IPS-11a (cell line): ENCODE measurements around the gene LHFPL2.

ENCODE experiments used
- H3K4me3 ChIP-seq: one replicate; pipeline ENCODE4 v1.5.1; 2013; ENCODE audit warnings: low read depth, low read length, control low read depth

The LHFPL2 gene

DNA sequence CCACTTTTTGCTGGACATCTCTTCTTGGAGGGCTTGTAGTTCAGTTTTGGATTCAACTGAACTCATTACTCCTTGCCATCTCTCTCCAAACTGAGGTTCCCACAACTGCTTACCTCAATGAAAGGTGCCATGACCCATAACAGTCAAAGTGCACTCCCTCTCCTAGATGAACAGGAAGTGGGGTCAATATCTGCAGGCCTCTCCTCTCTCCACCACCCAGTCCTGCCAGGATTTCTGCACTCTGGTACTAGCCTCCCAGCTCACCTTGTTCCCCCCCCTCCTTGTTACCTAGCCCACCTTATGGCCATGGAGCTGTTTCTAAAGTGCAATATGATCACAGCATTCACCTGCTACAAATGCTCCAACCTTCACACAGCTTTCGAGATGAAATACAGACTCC, 5.9 kb downstream of the LHFPL2 start:
- no peak overlapping the region for H3K4me3 ChIP-seq

DNA sequence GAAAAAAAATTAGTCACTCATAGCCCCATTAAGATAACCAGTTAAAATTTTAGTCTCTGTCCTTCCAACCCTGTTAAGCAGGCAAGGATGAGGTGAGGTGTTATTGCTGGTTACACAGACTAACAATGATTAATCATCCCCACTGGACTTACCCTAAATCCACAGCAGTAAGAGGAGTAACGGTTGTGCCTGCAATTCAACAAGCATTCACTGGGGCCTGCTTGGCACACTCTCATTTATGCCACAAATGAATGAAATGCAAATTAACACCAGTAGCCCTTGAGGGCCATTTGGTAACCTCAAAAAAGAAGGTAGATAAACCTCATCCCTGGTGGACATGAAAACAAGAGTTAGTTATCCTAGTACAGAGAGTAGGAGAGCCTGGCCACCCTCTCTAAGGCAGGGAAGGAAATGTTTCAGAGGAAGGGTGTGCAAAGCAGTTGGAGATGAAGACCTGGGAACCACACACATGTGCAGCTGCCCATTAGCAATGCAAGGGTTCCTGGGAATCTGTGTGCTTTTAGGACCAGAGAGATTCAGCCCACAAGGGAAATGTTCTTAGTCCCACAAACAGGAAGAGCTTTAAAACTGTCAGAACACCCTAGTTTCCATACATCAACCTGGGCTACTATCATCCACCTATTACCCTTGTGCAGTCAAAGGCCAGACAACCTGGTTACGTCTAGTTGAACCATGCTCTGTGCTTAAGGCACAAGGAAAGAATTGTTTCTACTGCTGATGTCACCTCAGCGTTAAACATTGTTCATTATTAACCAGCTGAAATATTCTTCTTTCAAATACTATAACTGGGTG, 7.7 kb downstream of the LHFPL2 start:
- no peak overlapping the region for H3K4me3 ChIP-seq

DNA sequence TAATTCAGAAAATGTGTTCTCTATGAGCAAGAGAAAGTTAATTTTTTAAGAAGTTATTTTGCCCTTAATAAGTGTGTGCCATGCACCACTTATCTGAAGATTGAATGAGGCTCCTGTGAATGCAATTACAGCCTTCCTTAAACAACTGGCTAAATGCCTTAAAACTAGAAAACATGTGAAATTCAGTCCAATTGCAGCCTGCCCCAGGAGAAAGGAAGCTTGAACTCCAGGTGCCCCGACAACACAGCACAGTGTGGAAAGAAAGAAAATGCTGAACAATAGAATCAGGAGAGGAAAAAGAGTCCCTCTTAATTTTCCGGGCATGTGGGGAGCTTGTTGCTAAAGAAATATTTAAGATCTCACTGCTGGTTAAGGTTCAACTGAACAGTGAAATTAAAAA, 8.8 kb downstream of the LHFPL2 start:
- H3K4me3 ChIP-seq, result no peak overlapping the region

DNA sequence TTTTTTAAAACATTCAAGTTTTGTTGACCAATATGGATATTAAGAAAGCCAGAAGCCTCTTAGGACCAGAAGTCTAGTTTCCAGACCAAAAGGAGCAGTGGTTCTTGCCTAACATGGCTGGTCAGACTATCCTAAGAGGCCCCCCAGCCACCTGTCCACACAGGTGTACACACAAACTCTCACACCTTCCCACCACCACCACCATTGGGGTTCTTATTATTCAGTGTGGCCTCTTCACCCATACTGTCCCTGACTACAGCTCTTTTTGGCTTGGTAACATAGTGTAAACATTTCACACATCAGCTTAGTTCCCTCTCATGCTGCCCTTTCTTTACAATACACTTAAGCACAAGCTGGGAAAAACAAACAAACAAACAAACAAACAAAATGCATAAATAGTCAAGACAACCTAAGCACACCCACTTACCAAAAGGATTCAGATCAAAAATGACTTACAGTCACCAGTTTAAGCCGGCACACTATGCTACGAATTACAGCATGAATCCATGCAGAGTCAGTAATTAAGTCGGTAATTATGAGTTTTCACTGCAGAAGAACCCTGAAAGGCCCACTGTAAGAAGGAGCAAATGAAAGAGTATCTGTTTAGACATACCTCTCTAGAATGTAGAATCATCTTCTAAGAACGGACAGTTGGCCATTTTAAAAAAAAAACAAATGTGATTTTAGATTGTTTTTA, 9.5 kb downstream of the LHFPL2 start:
- no peak overlapping the region for H3K4me3 ChIP-seq

DNA sequence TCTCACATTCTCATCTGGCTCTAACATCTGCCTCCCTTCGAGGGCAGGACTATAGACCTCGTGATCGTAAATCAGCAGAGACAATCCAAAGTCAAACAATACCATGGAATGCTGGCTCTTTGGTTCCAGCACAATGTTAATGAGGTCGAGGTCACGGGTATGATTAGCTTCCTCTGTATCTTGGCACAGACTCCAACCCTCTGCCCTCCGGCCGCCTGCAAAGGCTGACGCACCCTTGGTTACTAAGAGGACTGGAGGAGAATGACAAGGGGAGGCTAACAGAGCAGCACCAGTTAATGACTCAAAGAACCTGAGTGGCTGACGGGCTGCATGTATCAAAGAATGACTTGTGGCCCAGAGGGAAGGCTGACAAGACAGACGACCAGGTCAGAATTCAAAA, 10.1 kb downstream of the LHFPL2 start:
- H3K4me3 ChIP-seq, result no peak overlapping the region

DNA sequence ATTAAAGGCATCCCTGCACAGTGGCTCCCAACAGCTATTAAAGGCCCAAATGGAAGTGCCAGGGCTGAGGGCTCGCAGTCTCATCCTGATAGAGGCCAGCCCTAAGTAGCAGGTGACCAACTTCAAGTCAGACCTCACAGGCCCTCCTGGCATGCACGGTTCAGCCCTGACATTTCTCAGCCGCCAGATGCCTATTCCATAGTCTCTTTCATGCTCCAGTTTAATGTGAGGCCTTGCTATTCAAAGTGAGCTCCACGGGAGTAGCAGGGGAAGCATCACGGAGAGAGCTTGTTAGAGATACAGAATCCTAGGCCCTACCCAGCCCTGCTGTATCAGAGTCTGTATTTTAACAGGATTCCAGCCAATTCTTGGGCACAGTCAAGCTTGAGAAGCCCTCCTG, 11.1 kb downstream of the LHFPL2 start:
- H3K4me3 ChIP-seq, result no peak overlapping the region

DNA sequence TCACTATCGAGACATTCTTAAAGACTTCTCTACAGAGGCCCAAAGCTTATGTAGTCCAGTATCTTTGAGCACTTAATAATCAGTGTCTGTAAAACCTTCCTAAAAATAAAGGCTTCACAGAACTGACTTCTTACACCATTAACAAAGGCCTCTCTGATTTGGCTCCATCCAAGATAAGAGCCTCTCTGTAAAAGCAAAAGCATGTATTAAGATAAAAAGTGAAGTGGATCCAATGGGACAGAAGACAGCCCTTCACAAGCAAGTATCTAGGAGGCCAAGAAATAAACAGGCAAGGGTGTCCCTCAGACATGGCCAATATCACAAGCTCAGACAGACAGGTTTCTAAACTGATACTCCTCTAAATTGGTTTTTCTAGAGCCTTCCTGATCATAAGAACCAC, 11.9 kb downstream of the LHFPL2 start:
- no peak overlapping the region for H3K4me3 ChIP-seq

DNA sequence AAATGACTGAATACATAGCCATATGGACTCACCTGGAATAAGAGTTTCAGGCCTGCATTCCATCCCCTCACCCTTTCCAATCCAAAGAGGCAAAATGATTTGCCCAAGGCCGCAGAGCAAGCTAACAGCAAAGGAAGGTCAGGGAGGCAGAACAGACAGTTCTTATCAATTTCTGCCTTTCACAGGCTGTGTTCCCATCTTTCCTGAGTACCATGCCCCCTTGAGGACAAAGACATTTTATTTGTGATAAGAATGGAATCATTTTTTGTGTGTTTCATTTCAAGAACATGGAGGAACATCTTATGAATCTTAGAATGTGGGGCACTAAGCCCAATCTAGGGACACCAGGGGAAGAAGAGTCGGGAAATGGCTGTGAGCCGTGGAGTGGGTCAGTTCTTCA, 13.9 kb downstream of the LHFPL2 start:
- no peak overlapping the region for H3K4me3 ChIP-seq

DNA sequence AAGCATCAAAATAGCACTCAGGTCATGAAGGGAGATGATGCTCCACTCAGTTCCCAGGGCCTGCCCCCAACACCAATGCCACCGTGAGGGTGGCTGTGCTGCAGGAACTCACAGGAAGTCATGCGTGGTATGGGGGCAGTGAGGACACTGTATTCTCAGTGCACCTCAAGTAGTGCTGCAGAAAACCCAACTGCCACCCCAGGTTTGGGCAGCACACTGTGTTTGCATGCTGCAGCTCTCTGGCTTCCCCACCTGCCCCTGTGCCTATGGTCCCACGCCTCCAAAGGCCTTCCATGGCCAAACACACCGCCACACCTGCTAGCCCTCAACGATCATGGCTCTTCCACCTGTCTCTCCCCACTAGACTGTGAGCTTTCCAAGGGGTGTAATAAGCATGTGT, 14.3 kb downstream of the LHFPL2 start:
- no peak overlapping the region for H3K4me3 ChIP-seq

DNA sequence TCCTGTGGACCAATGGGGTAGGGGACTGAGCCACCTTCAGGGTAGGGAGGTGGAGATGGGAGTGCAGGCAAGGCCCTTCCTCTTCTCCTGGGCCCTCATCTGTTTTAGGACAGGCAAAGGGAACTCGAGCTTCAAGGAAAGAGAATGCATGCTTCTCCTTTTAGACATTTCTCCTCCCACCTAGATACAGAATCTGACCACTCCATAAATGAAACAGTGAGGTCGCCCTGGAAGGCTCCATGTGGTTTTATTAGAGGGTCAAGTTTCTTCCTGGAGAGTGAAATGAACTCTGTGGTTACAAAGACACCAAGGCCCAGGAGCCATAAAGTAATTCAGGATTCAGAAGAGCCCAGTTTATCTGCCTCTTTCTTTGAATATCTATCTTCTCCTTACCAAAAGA, 14.9 kb downstream of the LHFPL2 start:
- H3K4me3 ChIP-seq, result no peak overlapping the region

DNA sequence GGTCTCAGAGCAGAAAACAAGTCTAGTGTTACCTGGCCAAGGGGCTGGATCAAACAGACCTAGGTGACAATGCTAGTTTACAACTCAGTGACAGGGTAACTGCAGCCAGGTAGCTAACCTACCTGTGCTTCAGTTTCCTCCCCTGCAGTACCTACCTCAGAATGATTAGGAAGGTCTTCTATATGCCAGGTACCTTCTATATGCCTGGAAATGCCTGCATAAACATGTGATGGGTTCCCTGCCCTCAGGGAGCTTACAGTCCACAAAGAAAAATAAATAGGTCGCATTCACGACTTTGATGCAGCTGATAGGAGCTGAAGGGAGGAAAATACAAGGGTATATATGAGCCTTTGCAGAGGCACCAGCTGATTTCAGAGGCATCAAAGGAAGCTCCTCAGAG, 16.1 kb downstream of the LHFPL2 start:
- H3K4me3 ChIP-seq, result no peak overlapping the region

DNA sequence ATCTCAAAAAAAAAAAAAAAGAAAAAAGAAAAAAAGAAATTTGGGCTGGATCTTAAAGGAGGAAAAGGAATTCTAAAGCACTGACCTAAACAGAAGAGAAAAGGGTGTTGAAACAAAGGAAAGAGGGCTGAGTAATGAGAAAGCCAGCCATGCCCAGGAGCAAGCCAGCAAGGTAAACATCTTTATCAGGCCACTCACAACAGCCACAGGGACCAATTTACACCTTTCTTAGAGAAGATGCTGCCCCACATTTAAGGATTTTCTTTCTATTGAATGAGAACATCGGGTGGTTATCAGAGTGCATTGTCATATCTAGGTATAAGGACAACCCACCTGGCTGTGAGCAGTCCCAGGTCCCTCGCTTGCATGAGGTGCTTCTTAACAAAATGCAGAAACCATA, 16.6 kb downstream of the LHFPL2 start:
- H3K4me3 ChIP-seq, result no peak overlapping the region

DNA sequence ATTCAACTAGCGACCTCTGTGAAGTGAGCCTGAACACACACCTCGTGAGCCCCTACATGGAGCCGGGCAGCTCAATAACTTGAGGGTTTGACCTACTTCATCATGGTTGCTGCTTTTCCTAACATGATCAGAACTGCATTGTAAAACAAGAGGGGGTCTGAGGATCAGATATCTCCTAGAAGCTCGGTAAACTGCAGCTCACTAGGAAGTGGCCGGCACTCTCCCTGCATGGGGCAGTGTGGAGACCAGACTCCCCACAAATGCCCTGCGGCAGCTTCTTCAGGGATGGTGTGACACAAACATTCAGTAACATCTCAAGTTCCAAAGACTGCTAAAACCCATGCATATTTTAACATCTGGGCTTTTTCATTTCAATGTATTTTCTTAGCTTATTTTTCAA, 18.5 kb downstream of the LHFPL2 start:
- H3K4me3 ChIP-seq, result no peak overlapping the region

DNA sequence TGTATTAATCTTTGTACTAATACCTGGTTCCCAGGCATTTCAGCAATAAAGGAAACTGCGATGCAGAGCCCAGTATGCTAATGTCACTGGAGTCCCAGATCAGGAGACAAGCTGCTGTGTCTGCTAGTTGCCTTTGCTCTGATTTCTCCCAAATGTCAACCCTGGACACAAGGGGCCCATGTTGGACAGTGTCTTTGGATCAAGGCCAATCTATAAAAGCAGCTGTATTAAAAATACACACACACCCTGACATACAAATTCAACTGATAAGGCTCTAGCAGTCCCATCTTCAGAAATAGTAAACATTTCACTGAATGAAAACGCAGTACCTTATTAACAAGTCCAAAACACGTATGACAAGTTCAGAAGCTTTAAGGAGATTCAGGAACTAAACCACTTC, 18.9 kb downstream of the LHFPL2 start:
- H3K4me3 ChIP-seq, result no peak overlapping the region

DNA sequence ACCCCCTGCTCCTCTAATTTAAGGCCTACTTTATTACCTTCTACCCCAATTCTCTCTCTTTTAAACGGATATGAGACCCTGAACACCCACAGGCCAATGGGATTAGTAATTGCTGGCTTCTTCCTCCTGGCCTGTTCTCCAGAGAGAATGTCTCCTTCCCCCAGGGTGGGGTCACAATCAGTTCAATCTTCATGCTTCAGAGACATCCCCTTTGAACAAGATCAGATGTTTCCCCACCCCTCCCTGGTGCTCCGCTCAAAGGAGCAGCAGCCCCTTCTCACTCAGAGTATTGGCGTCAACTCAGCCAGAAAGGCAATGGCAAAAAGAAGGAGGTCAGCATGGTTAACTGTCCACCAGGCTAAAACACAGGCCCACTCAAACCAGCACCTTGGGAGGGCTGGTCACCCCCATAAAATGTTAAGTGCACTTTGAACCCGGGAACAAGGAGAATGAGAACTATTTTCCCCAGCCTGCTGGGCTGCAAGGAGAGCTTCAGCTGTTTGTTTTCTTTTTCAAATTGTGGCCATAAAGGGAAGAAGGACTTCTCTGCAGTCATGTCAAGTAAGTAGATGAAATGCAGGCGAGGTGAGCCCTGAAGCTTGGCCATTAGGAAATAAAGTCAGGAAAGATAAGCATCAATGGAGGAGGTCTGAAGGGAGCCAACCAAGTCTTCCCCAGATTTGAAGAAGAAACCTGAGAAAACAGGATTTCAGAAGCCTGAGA, 20.1 kb downstream of the LHFPL2 start:
- no peak overlapping the region for H3K4me3 ChIP-seq

DNA sequence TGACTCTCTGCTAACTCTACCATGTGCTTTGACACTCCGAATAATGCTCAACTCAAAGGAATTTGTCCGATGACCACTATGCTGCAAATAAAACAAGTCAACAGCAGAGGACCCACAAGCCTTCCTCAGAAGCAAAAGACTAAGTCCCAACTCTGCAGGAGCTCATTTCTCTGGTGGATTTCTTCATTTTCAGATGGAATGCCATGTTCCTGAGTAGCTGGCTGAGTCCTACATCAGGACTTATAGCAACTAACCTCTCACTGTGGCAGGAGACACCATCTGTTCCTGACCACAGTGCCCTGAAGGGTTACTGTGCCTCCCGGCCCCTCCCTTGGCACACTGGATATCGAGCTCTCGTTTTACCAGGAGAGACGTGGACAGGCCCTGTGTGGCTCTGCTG, 20.8 kb downstream of the LHFPL2 start:
- H3K4me3 ChIP-seq, result no peak overlapping the region

DNA sequence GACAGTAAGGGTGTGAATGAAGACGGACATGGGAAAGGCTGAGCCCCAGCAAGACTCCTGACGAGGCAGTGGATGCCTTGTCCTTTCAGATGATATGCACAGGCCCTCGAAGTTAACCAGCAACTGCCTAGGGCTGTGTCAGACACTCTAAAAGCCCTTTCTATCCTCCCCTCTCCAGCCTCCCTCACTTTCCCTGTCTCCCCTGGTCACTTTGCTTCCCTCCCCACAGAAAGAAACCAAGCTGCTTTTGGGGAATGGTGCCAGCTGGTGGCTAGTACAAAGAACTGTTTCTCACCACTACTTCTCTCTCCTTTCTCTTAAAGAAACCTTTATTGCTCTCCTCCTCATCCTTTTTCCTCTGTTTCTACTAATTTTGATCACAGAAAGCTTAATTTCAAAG, 21.4 kb downstream of the LHFPL2 start:
- H3K4me3 ChIP-seq, result no peak overlapping the region

DNA sequence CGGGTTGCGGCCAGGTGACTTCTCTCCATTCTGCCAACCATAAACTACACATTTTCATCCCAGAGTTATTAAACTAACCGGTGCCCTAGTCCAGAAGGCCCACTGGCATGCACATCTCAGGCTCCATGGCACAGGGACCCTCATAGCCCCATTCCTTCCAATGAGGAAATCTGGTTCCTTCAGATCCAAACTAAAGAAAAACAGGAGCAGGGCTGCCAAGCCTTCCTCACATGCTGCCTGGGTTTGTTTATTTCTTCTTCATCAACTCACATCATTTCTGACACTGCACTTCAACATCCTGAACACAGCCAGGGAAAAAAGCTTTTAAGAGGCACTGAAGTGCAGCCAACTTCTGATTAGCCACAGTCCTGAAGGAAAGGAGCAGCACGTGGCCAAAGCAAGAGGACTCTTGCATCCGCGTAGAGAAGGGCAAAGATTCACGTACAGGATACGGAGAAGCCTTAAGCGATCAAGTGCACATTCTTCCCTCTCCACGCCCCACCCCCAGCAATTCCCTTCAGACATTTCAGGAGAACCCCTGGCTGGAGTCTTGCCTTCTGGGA, 22.5 kb downstream of the LHFPL2 start:
- H3K4me3 ChIP-seq, result no peak overlapping the region

DNA sequence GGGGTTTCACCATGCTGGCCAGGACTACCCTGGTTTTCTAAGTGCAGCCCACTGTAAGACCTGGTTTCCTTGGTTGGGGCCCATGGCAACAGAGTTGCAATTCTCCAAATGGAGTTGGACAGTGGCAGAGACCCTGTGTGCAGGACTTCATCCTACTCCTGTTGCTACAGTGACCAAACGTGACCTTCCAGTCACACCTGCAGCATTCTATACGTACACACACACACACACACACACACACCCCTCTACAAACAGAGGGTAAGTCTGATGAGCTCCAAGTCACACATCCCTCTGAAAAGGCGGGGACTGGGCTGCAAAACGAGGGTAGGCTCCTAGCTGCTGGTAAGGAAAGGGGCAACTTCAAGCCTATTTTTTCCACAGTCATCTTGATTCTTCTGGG, 23.6 kb downstream of the LHFPL2 start:
- H3K4me3 ChIP-seq, result no peak overlapping the region

DNA sequence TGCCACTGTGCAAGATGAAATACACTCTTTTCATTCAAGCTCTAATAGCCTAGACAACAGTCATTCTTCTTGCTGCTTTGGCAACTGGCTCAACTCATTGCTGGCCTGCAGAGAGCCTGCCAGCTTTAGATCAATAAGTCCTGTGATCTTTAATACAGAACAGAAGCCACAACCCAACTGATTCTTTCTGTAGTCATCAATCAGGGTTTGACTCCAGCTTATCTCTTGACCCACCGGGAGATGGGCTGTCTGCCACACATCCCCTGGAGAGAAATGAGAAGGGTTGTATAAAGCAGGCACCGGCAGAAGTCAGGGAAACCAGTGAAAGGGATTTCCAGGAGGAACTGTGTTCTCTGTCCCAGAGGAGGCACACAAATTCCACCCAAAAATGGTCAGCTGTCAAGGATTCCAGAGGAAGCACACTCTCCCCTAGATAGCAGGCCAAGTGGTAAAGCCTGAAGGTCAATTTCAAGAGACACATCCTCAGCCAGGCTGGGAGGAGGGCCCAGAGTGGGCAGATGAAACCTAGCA, 24.5 kb downstream of the LHFPL2 start:
- H3K4me3 ChIP-seq, result no peak overlapping the region

DNA sequence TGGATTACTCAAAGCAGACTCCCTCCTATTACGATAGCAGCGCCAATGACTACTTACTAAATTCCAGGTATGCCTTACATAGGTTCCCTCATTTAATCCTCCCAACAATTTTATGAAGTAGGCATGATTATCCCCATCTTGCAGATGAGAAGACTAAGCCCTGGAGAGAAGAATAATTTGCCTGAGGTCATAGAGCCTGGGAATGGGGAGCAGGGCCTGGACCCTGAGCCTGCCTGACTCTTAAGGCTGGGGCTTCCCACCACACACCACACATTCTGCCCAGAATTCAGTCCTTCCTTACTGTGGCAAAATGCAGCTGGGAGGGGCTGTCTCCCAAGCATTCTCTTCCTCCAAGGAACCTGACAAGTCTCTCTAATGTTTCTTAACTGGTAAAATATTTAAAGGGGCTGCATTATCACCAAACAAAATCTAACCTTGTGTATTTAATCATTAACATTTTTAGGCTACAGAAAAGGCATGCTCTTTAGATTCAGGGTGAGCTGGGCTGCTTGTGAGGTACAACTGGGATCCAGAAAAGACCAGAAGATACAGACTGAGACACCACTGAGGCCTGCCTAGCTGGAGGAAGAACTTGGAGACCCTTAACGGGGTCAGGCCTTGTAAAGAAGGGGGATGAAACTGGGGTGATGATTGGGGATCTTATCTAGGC, 26.1 kb downstream of the LHFPL2 start:
- H3K4me3 ChIP-seq, result no peak overlapping the region
